B cell (primary cell): Measurements from ENCODE around the gene RPL11. TPM values are rescaled to one million over a fixed set of nuclear protein-coding genes. Genes with fewer than 3 reads are reported as not detected.

Source experiments
- ATAC-seq: fragments of 200-7000 bp; cut with Tn5 transposase; one replicate; pipeline ENCODE4 v1.10.0; 2021; ENCODE audit warnings: low read depth, mild to moderate bottlenecking, moderate number of reproducible peaks, moderate library complexity
- CTCF ChIA-PET: fragments of 350-600 bp; sonication (Branson Sonifier 250); formaldehyde crosslinking; loops from one replicate; lab custom pipeline; 2021; ENCODE audit warnings: antibody characterized with exemption, inconsistent platforms; lab: Charles Lee
- POLR2A ChIA-PET: fragments of 350-600 bp; sonication (Branson Sonifier 250); formaldehyde crosslinking; loops from one replicate; lab custom pipeline; 2021; ENCODE audit warnings: antibody characterized with exemption; lab: Charles Lee
- DNase-seq: peaks from one replicate; pipeline ENCODE4 v3.0.0; 2013
- H2AFZ ChIP-seq: 2 replicates; pipeline ENCODE4 v1.6.1; 2012; ENCODE audit warnings: mild to moderate bottlenecking, low read depth, low read length; ENCODE audit not compliant: insufficient read depth, poor library complexity, severe bottlenecking
- H3K27ac ChIP-seq, 2 donors: 1 replicate in 1 of 2; 2 replicates in 1 of 2; pipeline ENCODE4 v1.5.1; 2012 to 2013; ENCODE audit warnings: low read length in 2 of 2, mild to moderate bottlenecking in 2 of 2, moderate library complexity in 1 of 2
- H3K27me3 ChIP-seq, 4 experiments: fragments of 200-600 bp in 1 of 4; sonication (generic) in 1 of 4; replicated peaks in 1 of 4; 1 replicate in 2 of 4; 2 replicates in 2 of 4; pipeline versions ENCODE4 v1.6.1 to v1.7.0; 2013 to 2016; ENCODE audit warnings: low read length in 3 of 4, mild to moderate bottlenecking in 2 of 4, mixed read lengths in 1 of 4, moderate library complexity in 1 of 4; ENCODE audit not compliant: insufficient read depth in 4 of 4, control insufficient read depth in 3 of 4; ENCODE audit errors: control extremely low read depth in 1 of 4
- H3K36me3 ChIP-seq, 2 experiments: replicated peaks in 1 of 2; 1 replicate in 1 of 2; 2 replicates in 1 of 2; pipeline versions ENCODE4 v1.6.1 to v1.7.1; 2013; ENCODE audit warnings: low read length in 1 of 2; ENCODE audit not compliant: insufficient read depth in 2 of 2, control insufficient read depth in 1 of 2; ENCODE audit errors: control extremely low read depth in 1 of 2, extremely low read depth in 1 of 2
- H3K4me1 ChIP-seq, 2 donors: fragments of 200-600 bp in 1 of 2; sonication (generic) in 1 of 2; 1 replicate in 1 of 2; 2 replicates in 1 of 2; pipeline versions ENCODE4 v1.5.1 to v1.6.1; 2013 to 2017; ENCODE audit warnings: low read length in 2 of 2; ENCODE audit not compliant: control insufficient read depth in 2 of 2, insufficient read depth in 2 of 2
- H3K4me2 ChIP-seq: replicated peaks from 2 replicates; pipeline ENCODE3; 2012; ENCODE audit warnings: mild to moderate bottlenecking, low read depth, low read length; ENCODE audit not compliant: poor library complexity, severe bottlenecking
- H3K4me3 ChIP-seq, 5 experiments: fragments of 200-600 bp in 1 of 5; sonication (generic) in 1 of 5; 1 replicate in 3 of 5; 2 replicates in 2 of 5; pipeline versions ENCODE4 v1.5.1 to v1.7.0; 2011 to 2016; ENCODE audit warnings: low read length in 4 of 5, mild to moderate bottlenecking in 4 of 5, low read depth in 2 of 5, control low read depth in 1 of 5, moderate library complexity in 1 of 5; ENCODE audit not compliant: insufficient read depth in 1 of 5; ENCODE audit errors: control extremely low read depth in 1 of 5, extremely low read depth in 1 of 5
- H3K79me2 ChIP-seq: fragments of 200-600 bp; sonication (generic); one replicate; pipeline ENCODE4 v1.6.0; 2016; ENCODE audit warnings: low read length; ENCODE audit not compliant: control insufficient read depth, insufficient read depth
- H3K9ac ChIP-seq: fragments of 200-600 bp; sonication (generic); 2 replicates; pipeline ENCODE4 v1.6.1; 2017; ENCODE audit warnings: mild to moderate bottlenecking, low read length, moderate library complexity
- H3K9me3 ChIP-seq, 3 donors: one replicate each; pipeline versions ENCODE4 v1.6.1 to v1.7.1; 2013; ENCODE audit warnings: low read length in 2 of 3; ENCODE audit not compliant: control insufficient read depth in 2 of 3, insufficient read depth in 1 of 3; ENCODE audit errors: control extremely low read depth in 1 of 3
- H4K20me1 ChIP-seq: 2 replicates; pipeline ENCODE4 v1.6.0; 2012; ENCODE audit warnings: mild to moderate bottlenecking, low read length; ENCODE audit not compliant: insufficient read depth, control insufficient read depth, poor library complexity, severe bottlenecking
- H3K27ac Mint-ChIP-seq: one replicate; pipeline ENCODE4 v1.8.0; 2021; ENCODE audit warnings: mixed read lengths
- H3K27me3 Mint-ChIP-seq: one replicate; pipeline ENCODE4 v1.8.0; 2021; ENCODE audit warnings: mixed read lengths
- H3K4me1 Mint-ChIP-seq: one replicate; pipeline ENCODE4 v1.8.0; 2021; ENCODE audit warnings: mixed read lengths
- H3K4me3 Mint-ChIP-seq: one replicate; pipeline ENCODE4 v1.8.0; 2021; ENCODE audit warnings: mixed read lengths
- H3K9me3 Mint-ChIP-seq: one replicate; pipeline ENCODE4 v1.8.0; 2022; ENCODE audit warnings: mixed read lengths; ENCODE audit not compliant: insufficient read depth
- CTCF ChIP-seq: fragments of 200-600 bp; IDR thresholded peaks from one replicate; pipeline ENCODE4 v1.8.0; 2022; ENCODE audit warnings: antibody characterized with exemption, mild to moderate bottlenecking
- EZH2 ChIP-seq: IDR thresholded peaks from 2 replicates; pipeline ENCODE4 v1.6.1; 2012; ENCODE audit warnings: borderline replicate concordance, low read depth, mild to moderate bottlenecking, moderate library complexity, low read length; ENCODE audit not compliant: insufficient read depth, poor library complexity, severe bottlenecking
- WGBS: methylation state at CpG from one replicate; pipeline ENCODE4 v1.1.5; 2013; ENCODE audit warnings: missing lambda C conversion rate; ENCODE audit not compliant: insufficient coverage; 5-methylcytosine and 5-hydroxymethylcytosine counted together
- intact Hi-C: fragments of 100-400 bp; cut with micrococcal nuclease; formaldehyde crosslinking; loops from one replicate; pipeline ENCODE4 v1.10.0; 2022
- polyA plus RNA-seq: library from polyadenylated mRNA; depleted of rRNA; stranded (reverse); fragments of >200 nt; gene quantifications from 2 replicates; pipeline ENCODE4 v1.2.3, GENCODE V29; 2012
- total RNA-seq, 2 donors: library from RNA; stranded (reverse); fragments of 120-200 nt in 1 of 2; gene quantifications; 1 replicate in 1 of 2; 2 replicates in 1 of 2; pipeline versions ENCODE4 v1.2.3 to v1.2.4, GENCODE V29; 2013 to 2022

Gene RPL11
- total and polyA plus RNA-seq, 2 donors (not counting 1 experiment from before 2014, with no cell fraction given): 1,373 to 1,539 TPM

- no peak overlapping the region for H3K27ac Mint-ChIP-seq
Observed at GRCh38 chr1:23661887-23662286, 29.7 kb upstream of the RPL11 start.

More at GRCh38 chr1:23661887-23662286, 29.7 kb upstream of the RPL11 start:
- Histone ChIP-seq H3K4me1 (no peaks in the 10 kb centered on the region), H4K20me1 (no peaks in the 10 kb centered on the region), H3K27ac (no peak overlapping the region), H3K36me3 (no peaks in the 10 kb centered on the region), H3K79me2 (no peaks in the 10 kb centered on the region), H3K9ac (no peak overlapping the region), H3K4me3 (no peak overlapping the region), H2AFZ (no peak overlapping the region), H3K4me2 (no peak overlapping the region), H3K9me3 (no peaks in the 10 kb centered on the region), H3K27me3 (no peaks in the 10 kb centered on the region)
- Mint-ChIP-seq H3K27me3 (no peaks in the 10 kb centered on the region), H3K9me3 (no peaks in the 10 kb centered on the region), H3K4me1 (peaks cover 5% of the 10 kb centered on the region), H3K4me3 (no peak overlapping the region)
- no peak for ATAC-seq
- 76% methylated on average over 3 of the region's 4 CpGs for WGBS
- intact Hi-C loops: no loop called here
- CTCF ChIA-PET: interaction anchor here (0.8 kb wide), 1 partner anchor 9 kb away, joined by 3 read pairs; no protein-coding TSS in a partner anchor
- no peak for TF ChIP-seq CTCF
- TF ChIP-seq EZH2: no peak
- no peak for DNase-seq
- POLR2A ChIA-PET: interaction anchor here (0.6 to 0.7 kb wide), 2 partner anchors 175 to 192 kb away, joined by 3 read pairs; no protein-coding TSS in a partner anchor
